SIG-M5 treated with dmso at 0.1 percent for 504 hours (cell line): ENCODE results near the gene RPS23.
"Not testable (repeated sequence)": the region's sequence is repeated elsewhere in the genome, so short reads cannot be mapped to it uniquely, and the experiment has no call there.

Experiments used
- DNase-seq: peaks from one replicate; lab custom pipeline; 2025; ENCODE audit not compliant: unreplicated experiment; lab: John Stamatoyannopoulos, UW

RPS23 gene

DNA sequence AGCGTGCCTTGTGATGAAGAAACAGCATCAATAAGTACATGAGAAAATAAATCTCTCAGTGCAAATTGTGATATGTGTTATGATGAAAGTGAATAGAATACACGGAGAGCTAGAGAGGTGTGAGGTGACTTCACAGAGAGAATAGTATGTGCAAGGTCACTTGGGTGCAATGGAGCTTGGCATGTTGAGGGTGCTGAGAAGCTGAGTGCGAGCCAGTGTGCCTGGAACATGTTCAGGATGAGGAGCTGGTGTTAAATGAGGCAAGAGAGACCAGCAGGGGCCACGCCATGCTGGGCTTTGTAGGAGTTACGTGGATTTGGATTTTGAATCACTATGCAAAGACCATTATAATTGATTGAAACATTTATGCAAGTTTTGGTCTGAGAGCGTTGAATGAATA is 12.8 kb upstream of the RPS23 start:
- DNase-seq, result no peak

DNA sequence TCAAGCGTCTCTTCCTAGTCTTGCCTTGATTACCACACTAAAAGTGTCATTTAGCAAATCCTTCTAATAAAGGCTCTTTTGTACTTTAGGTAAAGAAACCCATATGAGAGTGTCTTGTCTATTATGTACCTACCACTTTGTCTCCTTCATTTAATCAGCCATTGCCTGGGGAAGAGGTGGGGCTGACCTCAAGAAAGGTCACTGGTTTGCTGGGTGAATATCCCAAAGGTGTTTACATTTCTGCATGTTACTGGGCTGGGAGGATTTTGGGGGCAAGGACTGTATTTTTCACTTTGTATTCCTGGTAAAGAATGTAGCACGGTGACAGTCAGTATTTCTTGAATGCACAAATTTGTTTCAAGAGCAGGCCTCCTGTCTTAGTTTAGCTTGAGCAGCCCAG is 11.9 kb upstream of the RPS23 start:
- DNase-seq, result no peak

DNA sequence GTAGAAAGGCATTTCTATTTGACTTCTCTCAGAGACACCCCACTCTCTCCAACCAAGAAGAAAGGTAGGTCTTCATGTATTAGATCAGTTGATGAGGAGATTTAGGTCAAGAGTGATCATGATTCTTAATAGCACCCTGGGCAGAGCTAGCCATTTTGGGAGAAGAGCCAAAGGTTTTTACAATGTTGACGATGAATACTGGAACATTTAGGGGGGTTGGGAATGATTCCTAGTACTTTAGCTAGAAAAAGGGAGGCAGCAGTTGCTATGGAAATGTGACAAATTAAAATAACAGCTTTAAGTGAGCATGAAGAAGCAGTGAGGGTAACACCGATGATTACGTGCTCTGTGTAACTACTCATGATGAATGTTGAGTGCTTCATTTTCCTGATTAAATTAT is 9.5 kb upstream of the RPS23 start:
- DNase-seq, result no peak

DNA sequence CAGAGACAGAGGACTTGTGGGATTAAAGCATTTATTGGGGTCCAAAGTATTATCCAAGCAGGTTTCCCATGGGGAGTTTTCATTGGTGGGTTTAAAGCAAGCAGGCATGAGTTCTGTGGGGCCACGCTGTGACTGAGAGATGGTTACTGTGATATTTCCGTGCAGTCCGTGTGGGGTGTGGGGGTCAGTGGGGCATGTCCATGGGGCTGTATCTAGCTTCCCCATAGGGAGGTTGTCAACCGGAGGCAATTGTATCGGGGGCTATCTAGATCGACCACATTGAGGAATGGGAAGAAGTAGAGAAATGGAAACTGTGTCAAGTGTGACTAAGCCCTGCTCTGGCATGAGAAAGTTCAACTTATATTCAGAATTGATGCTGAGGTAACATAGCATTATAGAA is 7.1 kb upstream of the RPS23 start:
- no peak for DNase-seq

DNA sequence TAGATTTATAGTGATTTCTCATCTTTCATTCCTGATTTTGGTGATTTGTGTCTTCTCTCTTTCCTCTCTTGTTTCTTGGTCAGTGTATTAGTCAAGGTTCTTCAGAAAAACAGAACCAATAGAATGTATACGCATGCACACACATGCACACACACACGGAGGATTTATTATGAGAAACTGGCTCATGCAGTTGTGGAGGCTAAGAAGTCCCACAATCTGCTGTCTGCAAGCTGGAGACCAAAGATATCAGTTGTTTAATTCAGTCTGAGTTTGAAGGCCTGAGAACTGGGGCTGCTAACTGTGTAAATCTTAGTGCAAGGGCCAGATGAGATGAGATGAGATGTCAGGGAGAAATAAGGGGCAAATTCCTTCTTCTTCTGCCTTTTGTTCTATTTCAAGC is 5.7 kb upstream of the RPS23 start:
- DNase-seq, result no peak

DNA sequence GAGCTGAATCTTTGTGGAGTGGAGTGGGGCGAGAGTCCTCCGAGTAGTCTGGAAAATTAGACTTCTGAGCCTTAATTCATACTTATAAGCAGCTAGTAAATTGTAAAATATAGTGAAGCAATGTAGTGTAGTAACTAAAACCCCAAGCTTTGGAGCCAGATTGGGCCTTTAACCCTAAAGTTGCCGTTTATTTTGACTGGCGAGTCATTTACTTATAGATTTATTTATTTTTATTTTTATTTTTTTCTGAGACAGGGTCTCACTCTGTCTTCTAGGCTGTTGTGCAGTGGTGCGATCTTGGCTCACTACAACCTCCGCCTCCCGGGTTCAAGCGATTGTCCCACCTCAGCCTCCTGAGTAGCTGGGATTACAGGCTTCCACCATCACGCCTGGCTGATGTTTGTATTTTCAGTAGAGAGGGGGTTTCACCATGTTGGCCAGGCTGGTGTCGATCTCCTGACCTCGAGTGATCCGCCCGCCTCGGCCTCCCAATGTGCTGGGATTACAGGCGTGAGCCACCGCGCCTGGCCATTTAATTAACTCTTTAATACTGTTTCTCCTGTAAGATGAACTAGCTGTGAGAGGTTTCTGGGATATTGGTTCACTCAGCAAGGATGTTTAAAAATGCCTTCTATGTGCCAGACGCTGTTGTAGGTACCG is 687 bp upstream of the RPS23 start:
- no peak for DNase-seq

DNA sequence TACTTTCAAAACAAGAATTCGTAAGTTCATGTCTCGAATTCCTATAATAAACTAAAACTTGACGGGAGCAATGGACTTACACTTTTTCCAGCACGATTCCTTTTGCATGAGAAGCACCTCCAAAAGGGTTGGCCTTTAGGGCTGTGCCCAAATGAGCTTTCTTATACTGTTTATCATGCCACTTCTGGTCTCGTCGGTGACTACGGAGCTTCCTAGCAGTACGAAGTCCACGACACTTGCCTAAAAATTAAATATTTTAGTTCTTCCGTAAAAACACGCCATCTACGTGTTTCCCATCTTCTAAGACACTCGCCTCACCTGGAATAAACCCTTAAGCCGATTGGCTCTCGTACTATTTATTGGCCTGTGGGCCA is 554 bp downstream of the RPS23 start:
- DNase-seq, result no peak

DNA sequence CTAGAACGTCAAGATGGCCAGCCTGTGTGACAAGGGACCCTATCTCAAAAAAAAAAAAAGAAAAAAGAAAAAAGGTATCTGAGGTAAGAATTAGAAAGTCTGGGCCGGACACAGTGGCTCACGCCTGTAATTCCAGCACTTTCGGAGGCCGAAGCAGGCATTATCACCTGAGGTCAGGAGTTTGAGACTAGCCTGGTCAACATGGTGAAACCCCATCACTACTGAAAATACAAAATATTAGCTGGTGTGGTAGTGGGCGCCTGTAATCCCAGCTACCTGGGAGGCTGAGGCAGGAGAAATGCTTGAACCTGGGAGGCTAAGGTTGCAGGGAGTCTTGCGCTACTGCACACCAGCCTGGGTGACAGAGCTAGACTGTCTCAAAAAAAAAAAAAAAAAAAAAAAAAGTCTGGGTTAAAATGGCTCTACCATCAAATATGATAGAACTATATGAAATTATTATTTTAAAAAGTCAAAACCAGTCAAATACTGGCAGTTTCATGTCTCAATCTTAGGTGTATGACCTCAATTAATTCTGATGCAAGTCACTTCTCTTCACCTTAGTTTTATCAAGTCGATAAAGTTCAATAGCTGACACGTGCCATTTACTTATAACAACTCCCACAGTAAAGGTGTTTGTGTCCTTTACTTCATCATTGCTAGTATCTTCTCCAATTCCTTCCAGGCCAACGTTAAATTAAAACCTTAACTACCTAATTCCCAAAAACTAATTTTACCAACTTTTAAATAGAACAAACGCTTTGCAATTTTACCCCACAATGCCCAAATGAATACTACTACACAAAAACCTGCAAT is 1.1 kb downstream of the RPS23 start:
- no peak for DNase-seq

DNA sequence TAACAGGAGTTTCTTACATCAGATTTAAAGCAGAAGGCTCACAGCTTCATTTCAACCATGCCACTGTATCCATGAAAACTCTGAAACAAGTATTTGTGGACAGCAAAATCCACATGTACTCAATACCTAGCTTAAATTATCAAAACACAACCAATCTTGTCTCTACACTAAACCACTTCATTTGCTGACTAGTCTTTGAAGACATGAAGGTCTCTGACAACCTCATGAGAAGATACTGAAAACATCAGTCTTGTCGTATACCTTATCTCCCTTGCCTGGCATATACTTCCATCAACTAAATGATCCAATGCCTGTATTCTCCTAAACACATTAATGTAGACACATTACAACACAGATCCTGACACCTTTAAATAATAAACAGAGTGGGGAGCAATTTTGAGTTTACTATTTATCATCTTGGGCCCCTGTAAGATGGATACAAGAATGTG is 2.9 kb downstream of the RPS23 start:
- no peak for DNase-seq

DNA sequence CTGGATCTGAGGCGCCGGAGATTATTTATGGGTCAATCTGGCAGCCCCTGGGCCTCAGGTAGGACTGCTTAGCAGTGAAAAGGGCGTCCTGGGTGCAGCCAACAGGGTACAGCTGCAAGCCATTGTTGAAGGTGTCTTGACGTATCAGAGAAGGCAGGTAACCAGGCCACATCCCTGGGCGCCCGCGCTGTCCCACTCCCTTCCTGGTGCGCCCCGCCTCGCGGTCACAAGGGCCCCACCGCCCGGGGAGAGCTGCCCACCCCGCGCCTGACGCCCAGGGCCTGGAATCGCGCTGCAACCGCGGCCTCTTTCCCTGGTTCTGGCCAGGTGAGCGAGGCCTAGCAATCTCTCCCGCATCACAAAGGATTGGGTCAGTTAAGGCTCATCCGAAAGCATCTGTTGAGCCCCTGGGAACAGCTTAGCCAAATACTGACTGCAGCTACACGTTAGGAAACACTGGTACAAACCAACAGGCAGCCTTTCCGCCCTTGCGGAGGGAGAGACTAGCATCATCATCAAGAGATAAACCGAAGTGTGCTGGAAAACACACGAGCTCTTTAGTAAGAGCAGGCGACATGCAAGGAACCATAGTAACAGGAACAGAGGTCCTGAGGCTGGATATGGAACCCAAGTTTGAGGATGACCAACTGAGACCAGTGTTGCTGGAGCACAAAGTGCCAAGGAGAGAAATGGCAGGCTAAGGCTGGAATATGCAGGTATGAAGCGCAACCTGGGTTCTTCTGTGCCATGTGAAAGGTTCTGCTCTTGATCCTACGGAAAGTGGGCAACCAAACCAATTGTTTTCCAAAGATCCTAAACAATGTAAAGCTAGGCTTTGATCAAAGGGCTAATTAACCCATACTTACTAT is 3.6 kb downstream of the RPS23 start:
- DNase-seq, result no peak

DNA sequence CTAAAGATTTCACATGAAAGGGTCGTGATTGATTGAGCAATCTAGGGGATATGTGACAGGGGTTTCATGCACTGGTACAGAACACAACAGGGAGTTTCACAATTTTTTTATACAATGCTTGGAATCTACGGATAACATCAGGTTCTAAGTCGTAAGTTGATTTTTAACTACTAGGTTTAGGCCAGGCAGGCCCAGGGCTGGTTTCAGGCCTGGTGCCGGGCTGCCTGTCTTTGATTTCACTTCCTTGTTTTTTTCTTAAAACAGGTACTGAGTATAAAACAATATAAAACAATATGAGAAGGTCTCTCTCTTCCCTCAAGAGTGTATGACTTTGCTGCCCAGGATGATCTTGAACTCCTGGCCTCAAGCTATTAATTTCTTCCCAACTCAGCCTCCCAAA is 4.7 kb downstream of the RPS23 start:
- DNase-seq, result not testable (repeated sequence)

DNA sequence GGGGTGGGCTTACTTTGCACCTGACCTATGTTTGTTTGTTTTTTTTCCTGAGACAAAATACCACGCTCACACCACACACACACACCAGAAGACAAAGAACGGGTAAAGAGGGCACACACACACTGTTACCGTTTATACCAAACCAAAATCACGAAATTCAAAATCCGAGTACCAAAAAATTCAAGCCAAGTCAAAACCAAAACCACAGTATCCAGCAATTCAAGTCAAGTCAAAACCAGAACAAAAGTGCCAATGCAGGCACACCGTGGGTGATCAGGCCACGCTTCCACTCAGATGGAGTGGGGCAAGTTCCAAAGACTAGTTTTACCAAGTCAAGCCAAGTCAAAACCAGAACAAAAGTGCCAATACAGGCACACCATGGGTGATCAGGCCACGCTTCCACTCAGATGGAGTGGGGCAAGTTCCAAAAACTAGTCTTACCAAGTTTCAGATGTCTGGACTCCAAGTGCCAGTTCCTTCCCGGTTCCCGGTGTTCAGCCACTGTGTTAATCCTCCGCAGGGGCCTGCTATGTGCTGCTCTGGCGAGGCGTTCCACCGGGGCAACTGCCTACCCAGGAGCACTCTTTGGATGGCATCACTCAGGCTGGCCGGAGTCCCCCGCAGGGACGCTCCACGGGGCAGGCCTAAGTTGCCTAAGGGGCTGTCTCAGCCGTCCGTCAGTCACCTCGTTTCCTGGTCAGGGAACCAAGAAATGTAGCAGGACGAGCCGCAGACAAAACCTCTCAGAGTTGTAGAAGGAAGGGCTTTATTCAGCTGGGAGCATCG is 5.4 kb downstream of the RPS23 start:
- not testable (repeated sequence) for DNase-seq

DNA sequence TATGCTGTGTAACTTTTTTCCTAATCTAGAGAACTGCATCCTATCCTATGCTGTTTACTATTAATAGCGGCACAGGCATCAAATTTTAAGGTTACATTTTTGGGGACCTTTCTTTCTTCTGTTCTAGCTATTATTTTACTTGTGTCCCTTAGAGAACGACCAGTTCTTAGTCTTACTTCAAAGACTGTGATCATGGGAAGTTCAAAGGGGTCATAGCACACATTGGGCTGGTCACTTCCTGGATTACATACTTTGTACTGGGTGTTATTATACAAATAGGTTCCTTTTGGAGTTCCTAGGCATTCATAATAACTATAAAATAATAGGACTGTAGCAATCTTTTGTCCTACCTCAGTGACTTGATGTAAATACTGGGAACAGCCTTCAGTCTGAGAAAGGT is 8.8 kb downstream of the RPS23 start:
- not testable (repeated sequence) for DNase-seq

DNA sequence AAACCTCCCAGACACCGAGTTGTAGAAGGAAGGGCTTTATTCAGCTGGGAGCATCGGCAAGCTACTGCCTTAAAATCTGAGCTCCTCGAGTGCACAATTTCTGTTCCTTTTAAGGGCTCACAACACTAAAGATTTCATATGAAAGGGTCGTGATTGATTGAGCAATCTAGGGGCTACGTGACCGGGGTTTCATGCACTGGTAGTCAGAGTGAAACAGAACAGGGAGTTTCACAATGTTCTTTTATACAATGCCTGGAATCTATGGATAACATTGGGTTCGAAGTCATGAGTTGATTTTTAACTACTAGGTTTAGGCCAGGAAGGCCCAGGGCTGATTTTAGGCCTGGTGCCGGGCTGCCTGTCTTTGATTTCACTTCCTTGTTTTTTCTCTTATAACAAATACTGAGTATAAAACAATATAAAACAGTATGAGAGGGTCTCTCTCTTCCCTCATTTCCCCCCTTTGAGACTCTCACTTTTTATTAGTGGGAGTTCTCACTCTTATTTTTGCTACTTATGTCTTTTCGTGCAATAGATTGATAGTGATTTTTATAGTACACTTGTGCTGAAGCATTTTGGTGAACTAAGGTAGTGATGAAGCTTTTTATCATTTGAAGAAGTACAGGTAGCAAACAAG is 10.7 kb downstream of the RPS23 start:
- peak; percentile 39 for DNase-seq

DNA sequence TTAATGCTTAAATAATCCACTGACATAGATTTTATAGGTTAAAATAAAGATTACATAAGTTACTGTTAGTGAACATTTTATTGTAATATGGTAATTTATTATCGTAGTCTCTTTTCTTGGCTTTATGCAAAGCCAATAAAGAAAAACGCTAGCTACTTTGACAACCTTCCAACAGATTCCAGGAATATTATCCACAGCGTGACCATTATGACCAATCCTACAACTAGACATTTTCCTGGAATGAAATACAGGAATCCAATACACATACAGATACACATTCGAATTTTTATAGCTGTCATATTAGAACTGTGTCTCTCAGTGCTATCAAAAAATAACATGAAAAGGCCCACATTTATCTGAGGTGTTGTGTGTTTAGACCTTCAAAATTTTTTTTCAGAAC is 13.1 kb downstream of the RPS23 start:
- no peak for DNase-seq

DNA sequence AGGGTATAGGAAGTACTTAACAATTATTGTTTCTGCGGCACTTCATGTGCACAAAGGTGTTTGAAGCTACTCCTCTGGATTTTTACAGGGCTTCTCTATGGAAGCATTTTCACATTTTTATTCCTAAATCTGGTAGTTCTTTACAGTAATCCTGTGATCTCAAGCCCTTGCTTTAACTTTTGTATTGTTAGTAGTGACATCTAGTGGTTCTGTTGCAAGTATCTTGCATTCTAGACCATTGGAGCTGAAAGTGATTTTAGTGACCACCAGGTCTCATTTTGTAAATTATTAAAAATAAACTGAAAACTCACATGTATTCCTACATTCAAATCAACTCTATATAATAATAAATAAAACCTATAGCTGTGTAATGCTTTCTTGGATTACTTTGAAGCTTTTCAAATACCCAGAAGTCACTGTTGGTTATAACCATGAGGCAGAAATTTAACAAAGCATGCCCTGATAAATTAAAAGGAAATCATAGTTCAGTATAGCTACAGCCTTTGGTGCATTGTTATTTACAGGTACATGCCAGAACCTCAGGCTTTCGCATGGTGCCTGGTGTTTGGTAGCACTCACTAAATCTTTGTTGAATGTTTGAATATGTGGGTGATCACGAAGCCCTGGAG is 18.9 kb downstream of the RPS23 start:
- DNase-seq, result peak; percentile 44

DNA sequence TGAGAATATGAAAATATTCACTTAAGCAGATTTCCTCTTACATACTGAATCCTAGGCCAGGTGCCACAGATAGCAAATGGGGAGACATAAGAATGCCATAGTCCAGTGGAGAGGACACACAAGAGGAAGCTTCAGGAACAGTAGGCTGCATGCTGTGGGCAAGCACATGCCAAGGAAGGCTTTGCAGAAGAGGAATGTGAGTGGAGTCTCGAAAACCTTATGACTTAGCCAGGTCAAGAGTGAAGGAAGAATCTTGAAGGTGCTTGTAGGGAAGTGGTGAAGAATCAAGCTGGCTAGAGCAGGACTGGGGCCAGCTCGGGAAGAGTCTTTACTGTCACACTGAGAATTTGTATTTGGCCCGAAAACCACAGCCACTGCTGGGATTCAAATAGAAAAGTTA is 20.4 kb downstream of the RPS23 start:
- DNase-seq, result no peak

DNA sequence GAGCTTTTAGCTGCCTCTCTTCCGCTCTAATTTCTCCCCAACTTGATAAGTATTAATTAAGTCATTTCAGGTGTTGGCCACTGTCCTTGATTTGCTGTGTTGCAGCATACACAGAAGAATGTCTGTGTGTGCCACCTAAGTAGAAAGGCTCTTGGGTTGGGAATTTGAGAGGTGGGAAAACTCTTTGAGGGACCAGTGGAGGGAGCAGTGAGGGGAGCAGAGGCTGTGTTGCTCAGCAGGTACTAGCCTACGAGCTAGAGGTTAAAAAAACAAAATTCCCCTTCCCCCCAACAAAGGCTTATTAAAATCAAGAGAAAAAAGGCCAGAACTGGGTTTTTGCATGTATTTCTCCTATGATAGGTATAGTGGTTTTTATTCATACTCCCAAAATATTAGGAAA is 20.9 kb downstream of the RPS23 start:
- DNase-seq, result no peak

DNA sequence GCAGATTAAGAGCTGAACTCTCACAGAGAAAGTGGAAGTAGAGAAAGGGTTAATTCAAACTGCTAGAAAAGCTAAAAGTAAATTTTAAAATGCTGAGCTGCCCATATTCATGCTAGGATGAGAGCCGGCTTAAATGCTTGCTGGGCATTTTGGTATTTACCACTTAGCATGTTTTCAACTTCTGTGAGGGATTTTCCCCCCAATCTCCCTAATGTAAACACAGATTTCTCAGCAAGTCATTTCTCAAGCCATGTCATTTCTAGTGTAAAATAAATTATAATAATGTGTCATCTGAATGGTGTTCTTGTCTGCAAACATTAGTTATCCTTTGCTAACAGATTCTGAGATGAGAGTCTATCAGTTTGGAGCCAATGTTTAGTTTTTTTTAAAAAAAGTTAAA is 22.3 kb downstream of the RPS23 start:
- DNase-seq, result no peak

DNA sequence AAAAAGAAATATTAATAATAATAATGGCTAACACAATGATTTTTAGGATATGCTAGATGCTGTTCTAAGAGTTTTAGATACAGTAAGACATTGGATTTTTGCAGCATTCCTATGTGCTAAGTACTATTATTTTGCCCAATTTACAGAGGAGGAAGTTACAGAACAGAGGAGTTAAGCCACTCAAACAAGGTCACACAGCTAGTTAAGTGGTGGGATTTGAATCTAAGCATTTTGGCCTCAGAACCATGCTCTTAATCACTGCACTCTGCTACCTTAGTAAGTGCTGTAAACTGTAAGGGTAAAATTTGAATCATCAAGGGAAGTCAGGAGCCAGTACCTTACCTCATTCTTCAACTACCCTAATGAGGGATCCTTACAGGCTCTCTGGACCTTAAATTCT is 25.4 kb downstream of the RPS23 start:
- no peak for DNase-seq
